ENCODE results near the gene MEG3.

DNA sequence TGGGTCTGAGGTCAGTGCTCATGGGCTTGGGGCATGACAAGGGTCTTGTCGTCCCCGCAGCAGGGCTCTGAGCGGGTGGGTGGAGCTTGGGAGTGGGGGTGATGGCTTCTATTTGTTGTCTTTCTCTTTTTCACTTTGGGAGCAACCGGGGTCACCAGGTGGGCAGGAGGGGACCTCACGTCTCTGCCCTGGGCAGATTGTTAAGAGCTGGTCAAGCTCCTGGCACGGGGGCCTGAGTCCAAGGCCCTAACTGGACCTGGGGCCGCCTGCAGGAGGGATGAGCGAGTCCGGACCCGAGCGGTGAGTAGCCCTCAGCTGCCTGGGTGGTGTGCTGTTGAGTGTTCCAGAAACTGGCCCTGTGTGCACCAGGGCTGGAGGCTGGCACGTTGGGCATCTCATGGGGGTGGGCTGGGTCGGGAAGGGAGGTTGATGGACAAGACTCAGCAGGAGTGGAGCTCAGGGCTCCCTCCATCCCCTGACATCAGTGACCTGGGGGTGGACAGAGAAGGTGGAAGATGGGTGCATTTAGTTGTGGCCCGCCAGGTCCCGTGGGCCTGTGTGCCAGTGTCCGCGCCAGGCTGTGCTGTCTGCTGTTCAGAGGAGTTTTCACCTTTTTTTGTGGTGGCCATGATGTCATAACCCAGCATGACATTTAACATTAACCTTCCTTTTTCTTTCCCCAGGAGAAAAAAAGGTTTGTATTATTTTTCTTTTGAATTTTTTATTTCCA, 50.1 kb downstream of the MEG3 start:
- TF ChIP-seq EZH2 (IDR thresholded peaks at IDR 0.05; ENCODE audit: low read depth, low read length, severe bottlenecking) (no peak), POLR2A (IDR thresholded peaks at IDR 0.05; ENCODE audit: control extremely low read depth in 1 of 2, low read depth in 2 of 2, low read length in 2 of 2) (no peak), BCL11A (IDR thresholded peaks at IDR 0.05; ENCODE audit: low read depth in 2 of 2, low read length in 2 of 2) (no peak), RAD21 (IDR thresholded peaks at IDR 0.05 in 1 of 2, conservative IDR thresholded peaks at IDR 0.05 in 1 of 2; ENCODE audit: low read depth in 2 of 2, low read length in 2 of 2) (no peak), EP300 (IDR thresholded peaks at IDR 0.05; ENCODE audit: borderline replicate concordance in 1 of 2, low read depth in 2 of 2, low read length in 2 of 2) (no peak), TEAD4 (IDR thresholded peaks at IDR 0.05; ENCODE audit: low read depth, low read length) (no peak), YY1 (IDR thresholded peaks at IDR 0.05; ENCODE audit: low read depth, low read length) (no peak), TAF1 (IDR thresholded peaks at IDR 0.05; ENCODE audit: low read depth, low read length) (no peak), NRF1 (IDR thresholded peaks at IDR 0.05; ENCODE audit: low read depth, low read length) (no peak)
- TF ChIP-seq, protein P1, sequence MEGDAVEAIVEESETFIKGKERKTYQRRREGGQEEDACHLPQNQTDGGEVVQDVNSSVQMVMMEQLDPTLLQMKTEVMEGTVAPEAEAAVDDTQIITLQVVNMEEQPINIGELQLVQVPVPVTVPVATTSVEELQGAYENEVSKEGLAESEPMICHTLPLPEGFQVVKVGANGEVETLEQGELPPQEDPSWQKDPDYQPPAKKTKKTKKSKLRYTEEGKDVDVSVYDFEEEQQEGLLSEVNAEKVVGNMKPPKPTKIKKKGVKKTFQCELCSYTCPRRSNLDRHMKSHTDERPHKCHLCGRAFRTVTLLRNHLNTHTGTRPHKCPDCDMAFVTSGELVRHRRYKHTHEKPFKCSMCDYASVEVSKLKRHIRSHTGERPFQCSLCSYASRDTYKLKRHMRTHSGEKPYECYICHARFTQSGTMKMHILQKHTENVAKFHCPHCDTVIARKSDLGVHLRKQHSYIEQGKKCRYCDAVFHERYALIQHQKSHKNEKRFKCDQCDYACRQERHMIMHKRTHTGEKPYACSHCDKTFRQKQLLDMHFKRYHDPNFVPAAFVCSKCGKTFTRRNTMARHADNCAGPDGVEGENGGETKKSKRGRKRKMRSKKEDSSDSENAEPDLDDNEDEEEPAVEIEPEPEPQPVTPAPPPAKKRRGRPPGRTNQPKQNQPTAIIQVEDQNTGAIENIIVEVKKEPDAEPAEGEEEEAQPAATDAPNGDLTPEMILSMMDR (IDR thresholded peaks at IDR 0.05; ENCODE audit: control extremely low read depth in 1 of 3, insufficient read depth in 1 of 3, low read depth in 1 of 3, low read length in 3 of 3): no peak

Measured in H1 (cell line).